RWPE2 (cell line): ENCODE data around the gene ANTXR1.

Source experiments
- ATAC-seq: fragments of 200-7000 bp; cut with Tn5 transposase; 3 replicates; pipeline ENCODE4 v1.9.1; 2021; ENCODE audit warnings: low read depth
- DNase-seq: peaks from one replicate; pipeline ENCODE4 v3.0.0-alpha.2; 2020; ENCODE audit warnings: low spot score
- H3K27ac ChIP-seq: fragments of 450-650 bp; 2 replicates; pipeline ENCODE4 v1.5.1; 2017; ENCODE audit warnings: mild to moderate bottlenecking; ENCODE audit not compliant: poor library complexity, severe bottlenecking
- H3K27me3 ChIP-seq: fragments of 250-450 bp; sonication (Bioruptor Pico); 2 replicates; pipeline ENCODE4 v1.5.1; 2021; ENCODE audit warnings: mild to moderate bottlenecking, moderate library complexity; ENCODE audit not compliant: insufficient read depth, poor library complexity, severe bottlenecking
- H3K36me3 ChIP-seq: fragments of 250-450 bp; sonication (Bioruptor Pico); 2 replicates; pipeline ENCODE4 v1.5.1; 2020; ENCODE audit warnings: low read depth, mild to moderate bottlenecking, moderate library complexity
- H3K4me1 ChIP-seq: fragments of 250-450 bp; sonication (Bioruptor Pico); 2 replicates; pipeline ENCODE4 v1.5.1; 2021; ENCODE audit warnings: mild to moderate bottlenecking, moderate library complexity; ENCODE audit not compliant: insufficient read depth, poor library complexity, severe bottlenecking
- H3K4me3 ChIP-seq: fragments of 250-450 bp; sonication (Bioruptor Pico); 2 replicates; pipeline ENCODE4 v1.5.1; 2021; ENCODE audit warnings: mild to moderate bottlenecking, moderate library complexity; ENCODE audit not compliant: severe bottlenecking
- H3K9me3 ChIP-seq: fragments of 250-450 bp; sonication (Bioruptor Pico); 2 replicates; pipeline ENCODE4 v1.5.1; 2021; ENCODE audit warnings: mild to moderate bottlenecking, moderate library complexity; ENCODE audit not compliant: severe bottlenecking
- TF ChIP-seq, protein P1 (sequence below): fragments of 450-650 bp; IDR thresholded peaks from one replicate; pipeline ENCODE4 v1.5.1; 2017; ENCODE audit warnings: mild to moderate bottlenecking, moderate library complexity; ENCODE audit not compliant: poor library complexity, severe bottlenecking

ANTXR1 gene

DNA sequence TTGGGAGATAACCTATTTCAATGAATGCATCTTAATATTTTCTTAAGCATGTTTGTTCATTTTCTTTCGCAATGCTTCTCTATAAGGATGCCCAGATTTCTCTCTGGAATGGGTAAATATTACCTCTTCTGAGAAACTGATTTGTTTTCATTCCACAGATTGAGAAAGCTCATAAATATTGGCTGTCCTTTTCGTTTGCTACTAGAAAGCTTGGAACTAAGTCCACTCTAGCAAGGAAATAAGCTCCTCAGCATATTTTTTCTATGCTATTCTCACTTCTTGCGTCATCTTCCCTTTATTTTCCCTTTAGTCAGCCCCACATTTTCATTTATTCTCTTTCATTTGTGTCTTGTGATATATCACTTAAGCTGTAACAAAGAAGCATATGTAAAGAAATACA, 76.3 kb downstream of the ANTXR1 start:
- Histone ChIP-seq H3K4me3 (no peak overlapping the region), H3K9me3 (no peaks in the 10 kb centered on the region), H3K27me3 (no peaks in the 10 kb centered on the region), H3K27ac (no peak overlapping the region), H3K4me1 (no peaks in the 10 kb centered on the region), H3K36me3 (peaks cover 26% of the 10 kb centered on the region)
- ATAC-seq (no peak), DNase-seq (no peak)
- TF ChIP-seq, protein P1, sequence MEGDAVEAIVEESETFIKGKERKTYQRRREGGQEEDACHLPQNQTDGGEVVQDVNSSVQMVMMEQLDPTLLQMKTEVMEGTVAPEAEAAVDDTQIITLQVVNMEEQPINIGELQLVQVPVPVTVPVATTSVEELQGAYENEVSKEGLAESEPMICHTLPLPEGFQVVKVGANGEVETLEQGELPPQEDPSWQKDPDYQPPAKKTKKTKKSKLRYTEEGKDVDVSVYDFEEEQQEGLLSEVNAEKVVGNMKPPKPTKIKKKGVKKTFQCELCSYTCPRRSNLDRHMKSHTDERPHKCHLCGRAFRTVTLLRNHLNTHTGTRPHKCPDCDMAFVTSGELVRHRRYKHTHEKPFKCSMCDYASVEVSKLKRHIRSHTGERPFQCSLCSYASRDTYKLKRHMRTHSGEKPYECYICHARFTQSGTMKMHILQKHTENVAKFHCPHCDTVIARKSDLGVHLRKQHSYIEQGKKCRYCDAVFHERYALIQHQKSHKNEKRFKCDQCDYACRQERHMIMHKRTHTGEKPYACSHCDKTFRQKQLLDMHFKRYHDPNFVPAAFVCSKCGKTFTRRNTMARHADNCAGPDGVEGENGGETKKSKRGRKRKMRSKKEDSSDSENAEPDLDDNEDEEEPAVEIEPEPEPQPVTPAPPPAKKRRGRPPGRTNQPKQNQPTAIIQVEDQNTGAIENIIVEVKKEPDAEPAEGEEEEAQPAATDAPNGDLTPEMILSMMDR, result no peak

DNA sequence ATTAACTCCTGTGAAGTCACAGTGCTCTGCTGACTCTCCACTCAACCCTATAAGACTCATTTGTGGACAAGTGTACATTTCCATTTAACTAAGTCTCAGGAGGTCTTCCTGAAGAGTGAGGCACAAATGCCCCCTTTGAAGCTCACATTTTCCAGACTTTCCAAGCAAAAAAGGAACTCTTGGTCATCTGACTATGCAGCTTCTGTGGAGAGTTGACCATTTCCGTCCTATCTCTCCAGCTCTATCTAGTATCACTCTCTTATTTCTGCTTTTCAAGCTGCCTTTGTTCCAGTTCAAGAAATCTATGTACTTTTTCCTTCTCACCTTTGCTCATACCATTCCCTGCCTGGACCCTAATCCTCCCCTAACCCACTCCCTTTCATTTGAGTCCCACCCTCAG, 77.0 kb downstream of the ANTXR1 start:
- no peaks in the 10 kb centered on the region for H3K27me3 ChIP-seq
- TF ChIP-seq, protein P1, result no peak
- H3K9me3 ChIP-seq, result no peaks in the 10 kb centered on the region
- DNase-seq (no peak), ATAC-seq (no peak)
- peaks cover 26% of the 10 kb centered on the region for H3K36me3 ChIP-seq
- no peaks in the 10 kb centered on the region for H3K4me1 ChIP-seq
- no peak overlapping the region for H3K27ac ChIP-seq
- H3K4me3 ChIP-seq, result no peak overlapping the region

DNA sequence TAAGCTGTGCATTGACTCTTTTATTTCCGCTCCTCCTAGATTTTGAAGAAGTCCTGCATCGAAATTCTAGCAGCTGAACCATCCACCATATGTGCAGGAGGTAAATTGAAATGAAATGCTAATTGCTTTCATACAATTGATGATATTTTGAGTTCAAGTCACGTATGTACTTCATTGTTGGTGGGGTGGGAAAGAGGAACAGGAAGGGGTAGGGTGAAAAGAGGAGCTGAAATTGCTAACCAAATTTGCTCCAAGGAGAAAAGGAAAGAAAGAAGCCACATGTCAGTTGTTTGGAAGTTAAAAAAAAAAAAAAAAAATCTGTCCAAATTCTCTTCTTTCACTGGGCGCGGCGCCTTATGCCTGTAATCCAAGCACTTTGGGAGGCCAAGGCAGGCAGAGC, 77.8 kb downstream of the ANTXR1 start:
- no peak for ATAC-seq
- no peaks in the 10 kb centered on the region for H3K27me3 ChIP-seq
- TF ChIP-seq, protein P1, result no peak
- H3K27ac ChIP-seq, result no peak overlapping the region
- DNase-seq, result no peak
- H3K4me1 ChIP-seq, result no peaks in the 10 kb centered on the region
- H3K9me3 ChIP-seq, result no peaks in the 10 kb centered on the region
- H3K4me3 ChIP-seq, result no peak overlapping the region
- H3K36me3 ChIP-seq, result peaks cover 26% of the 10 kb centered on the region

DNA sequence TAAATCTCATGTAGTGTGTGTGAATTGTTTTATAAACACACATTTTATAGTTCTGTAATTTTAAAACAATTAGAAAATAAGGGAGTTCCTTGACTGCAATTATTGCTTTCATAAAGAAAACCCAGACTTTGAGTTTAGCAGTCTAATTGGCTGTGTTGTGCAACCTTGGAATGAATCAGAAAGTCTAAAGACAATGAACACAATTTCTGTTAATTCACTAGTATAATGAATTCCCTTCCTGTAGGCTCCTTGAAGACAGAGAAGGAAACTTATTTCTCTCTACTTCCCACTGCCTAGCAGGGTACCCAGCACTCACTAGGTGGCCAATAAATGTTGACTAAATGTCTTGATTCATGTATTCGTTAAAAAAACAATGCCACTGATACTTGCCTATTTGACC, 79.9 kb downstream of the ANTXR1 start:
- Histone ChIP-seq H3K4me1 (no peaks in the 10 kb centered on the region), H3K27ac (no peak overlapping the region), H3K36me3 (peaks cover 26% of the 10 kb centered on the region), H3K27me3 (no peaks in the 10 kb centered on the region), H3K4me3 (no peak overlapping the region), H3K9me3 (no peaks in the 10 kb centered on the region)
- DNase-seq, result no peak
- no peak for ATAC-seq
- TF ChIP-seq, protein P1, result no peak

DNA sequence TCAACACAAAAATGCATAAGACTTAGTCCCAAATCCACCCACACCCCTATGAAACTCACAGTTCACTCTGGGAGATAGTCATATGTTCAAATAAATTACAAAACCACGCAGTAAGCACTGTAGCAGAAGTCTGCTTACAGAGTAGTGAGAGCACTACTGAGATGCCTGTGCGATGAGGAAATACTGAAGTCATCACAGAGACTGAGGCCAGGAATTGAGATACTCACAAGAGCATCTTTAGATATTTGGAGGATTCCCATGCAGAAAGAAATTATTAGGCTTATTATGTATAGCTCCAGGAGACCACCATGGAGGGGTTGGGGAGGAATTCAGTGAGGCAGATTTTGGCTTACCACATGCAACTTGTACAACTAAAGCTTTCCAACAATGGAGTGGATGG, 82.3 kb downstream of the ANTXR1 start:
- H3K27ac ChIP-seq, result no peak overlapping the region
- no peaks in the 10 kb centered on the region for H3K4me1 ChIP-seq
- H3K9me3 ChIP-seq, result no peaks in the 10 kb centered on the region
- TF ChIP-seq, protein P1, result no peak
- no peak overlapping the region for H3K4me3 ChIP-seq
- no peak for DNase-seq
- peaks cover 24% of the 10 kb centered on the region for H3K36me3 ChIP-seq
- ATAC-seq, result no peak
- no peaks in the 10 kb centered on the region for H3K27me3 ChIP-seq
